Esophagus squamous epithelium (tissue), 5 donors: ENCODE data around the gene SYCP2. TPM values are rescaled to one million over a fixed set of nuclear protein-coding genes. Genes with fewer than 3 reads are reported as not detected.

Experiments
- DNase-seq: peaks from one replicate; lab custom pipeline; 2025; lab: John Stamatoyannopoulos, UW
- H3K27ac ChIP-seq, 4 donors: fragments of 200-600 bp; sonication (generic); one replicate each; pipeline ENCODE4 v1.5.1; 2016 to 2019; ENCODE audit warnings: mild to moderate bottlenecking in 1 of 4
- H3K27me3 ChIP-seq, 4 donors: fragments of 200-600 bp; sonication (generic); 1 replicate in 3 of 4; 2 replicates in 1 of 4; pipeline versions ENCODE4 v1.5.1 to v1.6.0; 2017 to 2021; ENCODE audit warnings: antibody characterized with exemption in 1 of 4
- H3K36me3 ChIP-seq, 3 donors: fragments of 200-600 bp; sonication (generic); one replicate each; pipeline ENCODE4 v1.5.1; 2016 to 2019
- H3K4me1 ChIP-seq, 3 donors: fragments of 200-600 bp; sonication (generic); one replicate each; pipeline ENCODE4 v1.5.1; 2017 to 2019
- H3K4me3 ChIP-seq, 4 donors: fragments of 200-600 bp; sonication (generic); 1 replicate in 3 of 4; 2 replicates in 1 of 4; pipeline ENCODE4 v1.5.1; 2016 to 2019; ENCODE audit warnings: mild to moderate bottlenecking in 2 of 4, moderate library complexity in 1 of 4
- H3K9me3 ChIP-seq, 3 donors: fragments of 200-600 bp; sonication (generic); one replicate each; pipeline ENCODE4 v1.5.1; 2016 to 2019
- POLR2A ChIP-seq, 4 donors: fragments of 450-650 bp; IDR thresholded peaks; one replicate each; pipeline ENCODE4 v1.6.1; 2017; ENCODE audit warnings: antibody characterized with exemption in 4 of 4, mild to moderate bottlenecking in 4 of 4, moderate library complexity in 3 of 4
- WGBS, 2 donors: methylation state at CpG; one replicate each; pipeline ENCODE4 v1.1.5; 2018; 5-methylcytosine and 5-hydroxymethylcytosine counted together
- intact Hi-C: fragments of 100-400 bp; cut with DNase I; formaldehyde crosslinking; loops from one replicate; pipeline ENCODE4 v1.15.0; 2022
- total RNA-seq, 4 donors: library from RNA; depleted of rRNA; stranded (reverse); fragments of >200 nt; gene quantifications; one replicate each; pipeline ENCODE4 v1.1.0, GENCODE V29; 2016
- TF ChIP-seq, protein P1 (sequence below), 6 experiments: fragments of 450-650 bp in 4 of 6; fragments of 200-600 bp in 2 of 6; sonication (generic) in 2 of 6; IDR thresholded peaks; one replicate each; pipeline ENCODE4 v1.5.1; 2016 to 2019; ENCODE audit warnings: antibody characterized with exemption in 6 of 6, mild to moderate bottlenecking in 4 of 6, moderate library complexity in 4 of 6
- donor health status: DM: yes; HTN: yes; CAD: no.

The SYCP2 gene
- total RNA-seq, 4 donors from 2014 or later = 0.92 to 4.5 (median 1.8) TPM

GRCh38 chr20:59935457-59936185 is 2.2 kb upstream of the SYCP2 start:
- H3K4me1 ChIP-seq = peaks cover 27 to 60% (median 28%) of the 10 kb centered on the region in 3 donors
- H3K4me3 ChIP-seq = no peak overlapping the region
- intact Hi-C loops = no loop called here
- 89 to 91% methylated on average over 8 of the region's 8 CpGs for WGBS, 2 donors
- H3K27me3 ChIP-seq = no peaks in the 10 kb centered on the region
- no peaks in the 10 kb centered on the region for H3K36me3 ChIP-seq
- no peaks in the 10 kb centered on the region for H3K9me3 ChIP-seq
- no peak for TF ChIP-seq POLR2A (IDR thresholded peaks at IDR 0.05)
- TF ChIP-seq, protein P1, sequence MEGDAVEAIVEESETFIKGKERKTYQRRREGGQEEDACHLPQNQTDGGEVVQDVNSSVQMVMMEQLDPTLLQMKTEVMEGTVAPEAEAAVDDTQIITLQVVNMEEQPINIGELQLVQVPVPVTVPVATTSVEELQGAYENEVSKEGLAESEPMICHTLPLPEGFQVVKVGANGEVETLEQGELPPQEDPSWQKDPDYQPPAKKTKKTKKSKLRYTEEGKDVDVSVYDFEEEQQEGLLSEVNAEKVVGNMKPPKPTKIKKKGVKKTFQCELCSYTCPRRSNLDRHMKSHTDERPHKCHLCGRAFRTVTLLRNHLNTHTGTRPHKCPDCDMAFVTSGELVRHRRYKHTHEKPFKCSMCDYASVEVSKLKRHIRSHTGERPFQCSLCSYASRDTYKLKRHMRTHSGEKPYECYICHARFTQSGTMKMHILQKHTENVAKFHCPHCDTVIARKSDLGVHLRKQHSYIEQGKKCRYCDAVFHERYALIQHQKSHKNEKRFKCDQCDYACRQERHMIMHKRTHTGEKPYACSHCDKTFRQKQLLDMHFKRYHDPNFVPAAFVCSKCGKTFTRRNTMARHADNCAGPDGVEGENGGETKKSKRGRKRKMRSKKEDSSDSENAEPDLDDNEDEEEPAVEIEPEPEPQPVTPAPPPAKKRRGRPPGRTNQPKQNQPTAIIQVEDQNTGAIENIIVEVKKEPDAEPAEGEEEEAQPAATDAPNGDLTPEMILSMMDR (IDR thresholded peaks at IDR 0.05) = no peak
- no peak overlapping the region for H3K27ac ChIP-seq
- DNase-seq = no peak

DNA sequence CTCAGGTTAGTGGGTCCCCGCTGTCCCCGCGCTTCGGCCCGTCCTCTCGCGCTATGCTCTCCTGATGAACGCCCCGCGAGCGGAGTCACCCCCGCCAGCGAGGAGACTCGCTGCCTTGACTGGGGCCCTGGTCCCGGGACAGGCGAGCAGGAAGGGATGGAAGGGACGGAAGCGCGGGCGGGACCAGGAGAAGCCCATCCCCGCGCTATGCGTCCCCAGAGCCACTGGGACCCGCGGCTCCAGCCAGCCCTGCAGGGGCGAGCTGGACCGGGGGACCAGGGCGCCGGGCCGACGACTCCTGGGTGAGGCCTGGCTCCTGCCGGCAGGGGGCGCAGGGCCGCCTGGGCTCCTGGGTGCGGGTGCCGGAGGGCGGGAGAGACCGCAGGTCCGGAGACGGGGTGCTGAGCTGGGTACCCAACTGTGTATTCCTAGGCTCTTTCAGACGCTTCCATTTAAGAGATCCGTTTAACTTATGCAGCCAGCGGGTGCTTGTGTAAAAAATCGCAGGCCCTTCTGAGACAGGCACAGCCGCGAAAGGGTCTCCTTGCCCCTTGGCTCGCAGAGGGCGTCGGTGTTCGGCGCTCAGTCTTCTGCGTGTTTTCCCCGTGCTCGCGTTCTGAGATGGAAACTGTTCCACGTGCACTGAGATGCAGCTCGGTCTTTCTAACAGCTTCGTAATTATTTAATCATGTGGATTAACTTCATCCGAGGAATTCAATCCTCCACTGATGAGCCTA is 580 bp upstream of the SYCP2 start:
- intact Hi-C loops = no loop called here
- Histone ChIP-seq H3K36me3 (no peaks in the 10 kb centered on the region), H3K27ac (peak overlapping the region; percentile 56 to 83 (median 76)), H3K4me1 (peaks cover 23 to 54% (median 24%) of the 10 kb centered on the region in 3 donors), H3K9me3 (no peaks in the 10 kb centered on the region), H3K4me3 (peak overlapping the region; percentile 67 to 79 (median 70)), H3K27me3 (no peaks in the 10 kb centered on the region)
- no peak for DNase-seq
- TF ChIP-seq, protein P1 (IDR thresholded peaks at IDR 0.05) = peak; percentile 86 to 96 (median 90)
- no peak for TF ChIP-seq POLR2A (IDR thresholded peaks at IDR 0.05)
- WGBS, 2 donors = 25 to 31% methylated on average over 17 to 22 of the region's 59 CpGs

GRCh38 chr20:59932616-59933295 is 681 bp downstream of the SYCP2 start:
- 94 to 95% methylated on average over 15 to 51 of the region's 72 CpGs for WGBS, 2 donors
- Histone ChIP-seq H3K36me3 (no peaks in the 10 kb centered on the region), H3K4me3 (peak overlapping the region; percentile 67 to 79 (median 70)), H3K4me1 (peaks cover 11 to 42% (median 15%) of the 10 kb centered on the region in 3 donors), H3K27ac (no peak overlapping the region), H3K9me3 (no peaks in the 10 kb centered on the region), H3K27me3 (no peaks in the 10 kb centered on the region)
- intact Hi-C loops = no loop called here
- no peak for TF ChIP-seq POLR2A (IDR thresholded peaks at IDR 0.05)
- TF ChIP-seq, protein P1 (IDR thresholded peaks at IDR 0.05) = no peak
- no peak for DNase-seq

- DNase-seq = no peak
- H3K27me3 ChIP-seq = no peaks in the 10 kb centered on the region
- no peaks in the 10 kb centered on the region for H3K9me3 ChIP-seq
- H3K4me3 ChIP-seq = no peak overlapping the region
- H3K4me1 ChIP-seq = peaks cover under 1 to 31% (median 9%) of the 10 kb centered on the region in 3 donors
- no peaks in the 10 kb centered on the region for H3K36me3 ChIP-seq
- intact Hi-C loops = no loop called here
- no peak overlapping the region for H3K27ac ChIP-seq
- 84 to 88% methylated on average over 9 of the region's 9 CpGs for WGBS, 2 donors
- TF ChIP-seq POLR2A (IDR thresholded peaks at IDR 0.05) = no peak
- TF ChIP-seq, protein P1 (IDR thresholded peaks at IDR 0.05) = no peak
Observed at GRCh38 chr20:59931511-59932312, 1.7 kb downstream of the SYCP2 start.
